HG03439 (cell line): ENCODE measurements around the gene ADIPOQ.
"Not testable (repeated sequence)": the region's sequence is repeated elsewhere in the genome, so short reads cannot be mapped to it uniquely, and the experiment has no call there.

Source experiments
- ATAC-seq: cut with Tn5 transposase; IDR thresholded peaks from one replicate; pipeline ENCODE4 v1.9.1; 2021; ENCODE audit warnings: mild to moderate bottlenecking, moderate library complexity; ENCODE audit not compliant: unreplicated experiment

Gene ADIPOQ

DNA sequence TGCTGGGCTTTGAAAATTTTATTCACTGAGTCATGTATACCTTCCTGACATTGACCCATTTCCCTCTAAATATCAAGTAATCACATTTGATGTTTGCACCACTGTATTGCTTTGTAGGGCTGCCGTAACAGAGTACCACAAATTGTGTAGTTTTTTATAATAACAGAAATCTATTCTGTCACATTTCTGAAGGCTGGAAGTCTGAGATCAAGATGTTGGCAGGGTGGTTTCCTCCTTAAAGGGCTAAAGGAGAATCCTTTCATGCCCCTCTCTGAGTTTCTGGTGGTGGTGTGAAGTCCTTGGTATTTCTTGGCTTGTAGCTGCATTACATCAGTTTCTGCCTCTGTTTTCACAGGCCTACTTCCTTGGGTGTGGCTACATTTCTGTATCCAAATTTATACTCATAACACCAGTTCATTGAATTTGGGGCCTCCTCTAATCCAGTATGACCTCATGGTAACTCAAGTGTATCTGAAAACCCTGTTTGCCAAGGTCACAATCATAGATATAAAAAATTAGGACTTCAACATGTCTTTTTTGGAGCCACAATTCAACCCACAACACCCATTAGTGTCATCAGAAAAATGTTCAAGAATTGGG lies 58.7 kb downstream of the ADIPOQ start:
- no peak for ATAC-seq

DNA sequence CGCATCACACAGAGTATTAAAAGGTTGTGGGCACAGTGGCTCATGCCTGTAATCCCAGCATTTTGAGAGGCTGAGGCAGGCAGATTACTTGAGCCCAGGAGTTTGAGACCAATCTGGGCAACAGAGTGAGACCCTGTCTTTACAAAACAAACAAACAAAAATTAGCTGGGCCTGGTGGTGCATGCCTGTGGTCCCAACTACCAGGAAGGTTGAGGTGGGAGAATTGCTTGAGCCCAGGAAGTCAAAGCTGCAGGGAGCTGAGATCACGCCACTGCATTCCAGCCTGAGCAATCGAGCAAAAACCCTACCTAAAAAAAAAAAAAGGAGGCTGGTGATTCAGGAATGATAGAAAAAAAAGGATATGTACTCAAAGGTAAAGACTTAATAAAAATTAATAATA lies 59.6 kb downstream of the ADIPOQ start:
- ATAC-seq = no peak

DNA sequence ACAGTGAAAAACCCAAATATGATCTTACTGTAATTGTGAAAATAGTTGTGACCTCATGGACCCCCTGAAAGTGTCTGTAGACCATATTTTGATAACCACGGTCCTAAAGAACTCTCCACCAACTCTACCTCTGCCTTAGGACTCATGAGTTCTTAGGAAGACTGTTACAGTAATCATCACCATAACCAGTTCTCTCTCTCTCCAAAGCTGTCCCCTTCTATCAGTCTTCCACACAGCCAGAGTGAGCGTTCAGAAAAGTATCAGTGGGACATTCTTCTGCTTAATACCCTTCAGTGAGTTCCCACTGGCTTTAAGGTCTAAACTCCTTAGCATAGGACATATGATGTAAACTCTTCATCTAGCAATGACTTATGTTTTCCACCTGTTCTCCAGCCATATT lies 60.2 kb downstream of the ADIPOQ start:
- ATAC-seq = no peak

DNA sequence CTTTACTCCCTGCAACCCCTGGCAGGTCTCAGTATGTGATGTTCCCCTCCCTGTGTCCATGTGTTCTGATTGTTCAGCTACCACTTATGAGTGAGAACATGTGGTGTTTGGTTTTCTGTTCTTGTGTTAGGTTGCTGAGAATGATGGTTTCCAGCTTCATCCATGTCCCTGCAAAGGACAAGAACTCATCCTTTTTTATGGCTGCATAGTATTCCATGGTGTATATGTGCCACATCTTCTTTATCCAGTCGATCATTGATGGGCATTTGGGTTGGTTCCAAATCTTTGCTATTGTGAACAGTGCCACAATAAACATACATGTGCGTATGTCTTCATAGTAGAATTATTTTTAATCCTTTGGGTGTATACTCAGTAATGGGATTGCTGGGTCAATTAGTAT lies 61.2 kb downstream of the ADIPOQ start:
- not testable (repeated sequence) for ATAC-seq

DNA sequence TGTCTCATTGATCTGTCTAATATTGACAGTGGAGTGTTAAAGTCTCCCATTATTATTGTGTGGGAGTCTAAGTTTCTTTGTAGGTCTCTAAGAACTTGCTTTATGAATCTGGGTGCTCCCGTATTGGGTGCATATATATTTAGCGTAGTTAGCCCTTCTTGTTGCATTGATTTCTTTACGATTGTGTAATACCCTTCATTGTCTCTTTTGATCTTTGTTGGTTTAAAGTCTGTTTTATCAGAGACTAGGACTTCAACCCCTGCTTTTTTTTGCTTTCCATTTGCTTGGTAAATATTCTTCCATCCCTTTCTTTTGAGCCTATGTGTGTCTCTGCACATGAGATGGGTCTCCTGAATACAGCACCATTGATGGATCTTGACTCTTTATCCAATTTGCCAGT lies 64.6 kb downstream of the ADIPOQ start:
- not testable (repeated sequence) for ATAC-seq
